ENCODE data around the gene WNT11.

DNA sequence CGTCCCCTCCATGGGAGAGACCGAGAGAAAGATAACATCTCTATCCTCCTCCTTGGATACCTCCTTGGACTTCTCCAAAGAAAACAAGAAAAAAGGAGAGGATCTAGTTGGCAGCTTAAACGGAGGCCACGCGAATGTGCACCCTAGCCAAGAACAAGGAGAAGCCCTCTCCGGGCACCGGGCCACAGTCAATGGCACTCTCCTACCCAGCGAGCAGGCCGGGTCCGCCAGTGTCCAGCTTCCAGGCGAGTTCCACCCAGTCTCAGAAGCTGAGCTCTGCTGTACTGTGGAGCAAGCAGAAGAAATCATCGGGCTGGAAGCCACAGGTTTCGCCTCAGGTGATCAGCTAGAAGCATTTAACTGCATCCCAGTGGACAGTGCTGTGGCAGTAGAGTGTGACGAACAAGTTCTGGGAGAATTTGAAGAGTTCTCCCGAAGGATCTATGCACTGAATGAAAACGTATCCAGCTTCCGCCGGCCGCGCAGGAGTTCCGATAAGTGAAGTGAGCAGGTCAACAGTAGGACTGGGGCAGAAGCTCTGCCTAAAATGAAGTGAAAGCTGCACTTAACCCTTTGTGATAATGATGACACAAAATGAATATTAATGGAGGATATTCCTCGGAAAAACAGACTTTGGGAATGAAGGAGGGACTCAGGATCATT is 65.3 kb downstream of the WNT11 start:
- no peak for TF ChIP-seq EZH2 (IDR thresholded peaks at IDR 0.05; ENCODE audit: insufficient read depth, poor library complexity, severe bottlenecking)
- no peak for TF ChIP-seq EZH2phosphoT487 (IDR thresholded peaks at IDR 0.05; ENCODE audit: insufficient read depth, low read depth)

Measured in GM23248 (cell line).